HepG2 (cell line): Measurements from ENCODE around the gene IGFALS. TPM values are rescaled to one million over a fixed set of nuclear protein-coding genes. Genes with fewer than 3 reads are reported as not detected.

Experiments
- ATAC-seq: fragments of 200-7000 bp; cut with Tn5 transposase; 3 replicates; pipeline ENCODE4 v1.9.1; 2020; ENCODE audit warnings: mild to moderate bottlenecking, moderate library complexity
- BruUV-seq: library from RNA; stranded (reverse); fragments of 400-500 nt; replicated peaks from 2 replicates; lab custom pipeline; 2021; lab: Mats Ljungman, UMichigan
- CTCF ChIA-PET: fragments of 300-600 bp; formaldehyde crosslinking; extraction: SDS; loops from one replicate; lab custom pipeline; 2021; ENCODE audit warnings: low total read pairs, inconsistent platforms, low intra/inter-chr PET ratio; lab: Yijun Ruan, JAX
- POLR2A ChIA-PET: fragments of 350-600 bp; sonication (Branson Sonifier 250); formaldehyde crosslinking; loops from one replicate; lab custom pipeline; 2020; ENCODE audit warnings: antibody characterized with exemption, inconsistent platforms; lab: Yijun Ruan, JAX
- DNase-seq: peaks from one replicate; pipeline ENCODE4 v3.0.0-alpha.2; 2015; ENCODE audit warnings: low spot score
- FAIRE-seq: peaks from 3 replicates; lab custom pipeline; 2011; peaks lifted over from hg19 to GRCh38; lab: Jason Lieb, UNC
- H2AFZ ChIP-seq: one replicate; pipeline ENCODE4 v1.6.1; 2011; ENCODE audit warnings: low read length, inconsistent platforms
- H3K27ac ChIP-seq: fragments of 300-600 bp; 3 replicates; pipeline ENCODE4 v1.8.0; 2011; ENCODE audit warnings: mixed run types, mild to moderate bottlenecking, mixed read lengths, low read length, inconsistent platforms; ENCODE audit not compliant: insufficient read depth; ENCODE audit errors: extremely low read length
- H3K27me3 ChIP-seq, 2 experiments: fragments of 200-600 bp in 1 of 2; 2 replicates in 1 of 2; 3 replicates in 1 of 2; pipeline versions ENCODE4 v1.6.0 to v1.8.0; 2011; ENCODE audit warnings: low read length in 2 of 2, mild to moderate bottlenecking in 2 of 2, moderate library complexity in 2 of 2, inconsistent platforms in 1 of 2; ENCODE audit not compliant: insufficient read depth in 2 of 2, control insufficient read depth in 1 of 2
- H3K36me3 ChIP-seq, 2 experiments: fragments of 200-600 bp in 1 of 2; replicated peaks in 1 of 2; 2 replicates in 1 of 2; 3 replicates in 1 of 2; pipeline versions ENCODE4 v1.5.1 to v1.8.0; 2011; ENCODE audit warnings: low read length in 2 of 2, inconsistent platforms in 1 of 2; ENCODE audit not compliant: insufficient read depth in 2 of 2, control insufficient read depth in 1 of 2
- H3K4me1 ChIP-seq: 2 replicates; pipeline ENCODE4 v1.5.1; 2012; ENCODE audit warnings: low read length, inconsistent platforms; ENCODE audit not compliant: insufficient read depth
- H3K4me2 ChIP-seq: 2 replicates; pipeline ENCODE4 v1.6.0; 2011; ENCODE audit warnings: low read depth, low read length, inconsistent platforms
- H3K4me3 ChIP-seq, 3 experiments: fragments of 200-600 bp in 1 of 3; sonication (generic), shearing (Covaris generic) in 1 of 3; replicated peaks in 1 of 3; 2 replicates each; pipeline ENCODE4 v1.5.1; 2011 to 2016; ENCODE audit warnings: low read length in 3 of 3, inconsistent platforms in 2 of 3, low read depth in 2 of 3, mild to moderate bottlenecking in 2 of 3, control low read depth in 1 of 3, mixed read lengths in 1 of 3; ENCODE audit not compliant: insufficient read depth in 1 of 3
- H3K79me2 ChIP-seq: one replicate; pipeline ENCODE4 v1.6.1; 2011; ENCODE audit warnings: low read length, inconsistent platforms; ENCODE audit not compliant: insufficient read depth
- H3K9ac ChIP-seq: 2 replicates; pipeline ENCODE4 v1.6.0; 2011; ENCODE audit warnings: mild to moderate bottlenecking, low read depth, low read length, inconsistent platforms; ENCODE audit not compliant: insufficient read depth
- H3K9me3 ChIP-seq: 2 replicates; pipeline ENCODE4 v1.5.1; 2012; ENCODE audit warnings: mild to moderate bottlenecking, low read length
- H4K20me1 ChIP-seq: 2 replicates; pipeline ENCODE4 v1.6.0; 2011; ENCODE audit warnings: inconsistent platforms, mild to moderate bottlenecking, low read length, moderate library complexity; ENCODE audit not compliant: insufficient read depth
- EEA1 ChIP-seq: sonication (generic); formaldehyde crosslinking; IDR thresholded peaks from 2 replicates; pipeline ENCODE4 v1.5.1; 2020; ENCODE audit warnings: mild to moderate bottlenecking, missing genetic modification reagents, borderline replicate concordance
- HNRNPLL ChIP-seq: fragments of 200-400 bp; formaldehyde crosslinking; IDR thresholded peaks from 2 replicates; pipeline ENCODE4 v1.6.1; 2017; ENCODE audit warnings: mild to moderate bottlenecking, low read depth, low read length; ENCODE audit not compliant: poor library complexity, severe bottlenecking
- IRF2 ChIP-seq: IDR thresholded peaks from 2 replicates; pipeline ENCODE4 v1.6.1; 2018; ENCODE audit warnings: missing genetic modification reagents, missing compliant biosample characterization
- KLF13 ChIP-seq: sonication (generic); formaldehyde crosslinking; IDR thresholded peaks from 2 replicates; pipeline ENCODE4 v1.4.0; 2020; ENCODE audit warnings: mild to moderate bottlenecking, missing genetic modification reagents
- MAX ChIP-seq: IDR thresholded peaks from 2 replicates; pipeline ENCODE4 v1.6.1; 2012; ENCODE audit warnings: inconsistent platforms
- RBM39 ChIP-seq: fragments of 200-400 bp; formaldehyde crosslinking; IDR thresholded peaks from one replicate; pipeline ENCODE4 v1.6.1; 2018; ENCODE audit warnings: antibody characterized with exemption, mild to moderate bottlenecking, low read depth, low read length; ENCODE audit not compliant: poor library complexity, severe bottlenecking
- SETDB1 ChIP-seq: sonication (generic); formaldehyde crosslinking; IDR thresholded peaks from 2 replicates; pipeline ENCODE4 v1.5.1; 2020; ENCODE audit warnings: missing genetic modification reagents, mild to moderate bottlenecking, borderline replicate concordance
- ZNF234 ChIP-seq: sonication (generic); formaldehyde crosslinking; conservative IDR thresholded peaks from 2 replicates; pipeline ENCODE4 v1.5.1; 2020; ENCODE audit warnings: mild to moderate bottlenecking, missing genetic modification reagents
- ZNF275 ChIP-seq: sonication (generic); formaldehyde crosslinking; IDR thresholded peaks from 2 replicates; pipeline ENCODE4 v1.8.0; 2022; ENCODE audit warnings: missing genetic modification reagents, mild to moderate bottlenecking, inconsistent platforms, borderline replicate concordance
- ZNF550 ChIP-seq: sonication (generic); formaldehyde crosslinking; IDR thresholded peaks from 2 replicates; pipeline ENCODE4 v1.4.0; 2020; ENCODE audit warnings: mild to moderate bottlenecking, missing genetic modification reagents, borderline replicate concordance
- ZNF691 ChIP-seq: sonication (generic); formaldehyde crosslinking; IDR thresholded peaks from 2 replicates; pipeline ENCODE4 v1.4.0; 2020; ENCODE audit warnings: missing genetic modification reagents, low read depth, mild to moderate bottlenecking, borderline replicate concordance
- ZNF703 ChIP-seq: sonication (generic); formaldehyde crosslinking; IDR thresholded peaks from 2 replicates; pipeline ENCODE4 v1.5.1; 2020; ENCODE audit warnings: missing genetic modification reagents, mild to moderate bottlenecking, moderate library complexity, borderline replicate concordance
- ZNF713 ChIP-seq: sonication (generic); formaldehyde crosslinking; IDR thresholded peaks from 2 replicates; pipeline ENCODE4 v1.4.0; 2020; ENCODE audit warnings: mild to moderate bottlenecking, missing genetic modification reagents
- ZNF724P ChIP-seq: sonication (generic); formaldehyde crosslinking; IDR thresholded peaks from 2 replicates; pipeline ENCODE4 v1.8.0; 2022; ENCODE audit warnings: missing genetic modification reagents, borderline replicate concordance
- ZNF792 ChIP-seq: IDR thresholded peaks from 2 replicates; pipeline ENCODE4 v1.6.1; 2016
- WGBS: methylation state at CpG from one replicate; pipeline ENCODE4 v1.1.6; 2017; ENCODE audit warnings: low lambda C conversion rate; 5-methylcytosine and 5-hydroxymethylcytosine counted together
- in situ Hi-C: cut with HindIII; loops from 2 replicates; pipeline ENCODE4 v1.10.0; 2017; ENCODE audit warnings: low pct_unique_long_range_greater_than_20kb; ENCODE audit not compliant: extremely low pct_ligation_motif_present
- intact Hi-C: fragments of 100-400 bp; cut with micrococcal nuclease; formaldehyde crosslinking; loops from one replicate; pipeline ENCODE4 v1.10.0; 2022; ENCODE audit not compliant: unreplicated experiment
- polyA plus RNA-seq, 8 experiments: library from polyadenylated mRNA; depleted of rRNA in 3 of 8; stranded (reverse) in 7 of 8; unstranded in 1 of 8; fragments of >200 nt; fragmentation: Illumina TruSeq in 4 of 8; extraction: Trizol in 4 of 8; gene quantifications; 2 replicates each; pipeline versions ENCODE4 v1.2.1 to v1.2.3, GENCODE V29; 2011 to 2016; ENCODE audit warnings: low read depth in 4 of 8, missing spikeins in 1 of 8, mixed read lengths in 1 of 8; ENCODE audit not compliant: insufficient read depth in 1 of 8
- total RNA-seq, 5 experiments: library from RNA; depleted of rRNA; stranded (reverse); fragments of >200 nt; fragmentation: Illumina TruSeq; extraction: Trizol; gene quantifications; 2 replicates each; pipeline ENCODE4 v1.2.3, GENCODE V29; 2016; ENCODE audit warnings: low read depth in 1 of 5
- TF ChIP-seq, protein P1 (sequence below): sonication (generic); formaldehyde crosslinking; IDR thresholded peaks from 2 replicates; pipeline ENCODE4 v1.5.1; 2020; ENCODE audit warnings: mild to moderate bottlenecking, moderate library complexity, missing genetic modification reagents
- TF ChIP-seq, protein P2 (sequence below): sonication (generic); formaldehyde crosslinking; IDR thresholded peaks from 2 replicates; pipeline ENCODE4 v1.5.0; 2020; ENCODE audit warnings: mild to moderate bottlenecking, missing genetic modification reagents

IGFALS gene
- total and polyA plus RNA-seq, 2 of the 13 experiments (the other 11 are each of a cell fraction or from before 2014, with no cell fraction given) = 0.34 to 2.4 TPM

DNA sequence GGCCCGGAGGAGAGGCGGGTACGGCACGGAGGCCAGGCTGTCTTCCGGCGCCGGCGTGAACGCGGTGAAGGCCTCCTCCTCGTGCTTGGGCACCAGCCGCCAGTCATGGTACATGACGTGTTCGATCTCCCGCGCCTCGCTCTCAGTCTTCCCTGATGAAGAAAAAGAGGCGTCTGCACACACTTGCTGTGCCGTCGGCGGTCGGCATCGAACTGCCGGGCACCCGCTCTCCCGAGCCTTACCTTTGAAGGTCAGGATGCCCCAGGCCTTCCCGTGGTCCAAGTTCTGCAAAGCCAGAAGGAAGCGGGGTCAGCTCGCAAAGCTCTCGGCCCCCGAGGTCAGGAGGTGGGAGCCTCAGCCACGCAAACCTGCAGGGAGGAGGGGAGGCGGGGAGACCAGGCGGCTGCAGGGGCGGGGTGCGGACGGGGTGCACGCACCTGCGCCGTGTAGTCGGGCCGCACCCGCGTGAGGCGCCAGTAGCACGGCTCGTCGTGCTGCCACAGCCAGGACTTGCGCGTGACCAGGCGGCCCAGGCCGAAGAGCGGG is 21.1 kb downstream of the IGFALS start, which contains the start of gene EME2:
EME2 (plus strand) TSS at position 449 of the 546 bp plus-strand sequence. CDS start 418 bp downstream, outside the sequence.
- in situ Hi-C loops = no loop called here
- POLR2A ChIA-PET = interaction anchor here (0.6 to 1.8 kb wide), 13 partner anchors 10 to 743 kb away, joined by 3 to 38 read pairs (median 4); partner anchors contain the start of genes FAHD1, HAGH, IGFALS and JPT2
- TF ChIP-seq ZNF550 (CRISPR knock-in tag) = 0 out of 2 replicates have a peak, but pooled peaks have one; percentile 24
- TF ChIP-seq, protein P1, sequence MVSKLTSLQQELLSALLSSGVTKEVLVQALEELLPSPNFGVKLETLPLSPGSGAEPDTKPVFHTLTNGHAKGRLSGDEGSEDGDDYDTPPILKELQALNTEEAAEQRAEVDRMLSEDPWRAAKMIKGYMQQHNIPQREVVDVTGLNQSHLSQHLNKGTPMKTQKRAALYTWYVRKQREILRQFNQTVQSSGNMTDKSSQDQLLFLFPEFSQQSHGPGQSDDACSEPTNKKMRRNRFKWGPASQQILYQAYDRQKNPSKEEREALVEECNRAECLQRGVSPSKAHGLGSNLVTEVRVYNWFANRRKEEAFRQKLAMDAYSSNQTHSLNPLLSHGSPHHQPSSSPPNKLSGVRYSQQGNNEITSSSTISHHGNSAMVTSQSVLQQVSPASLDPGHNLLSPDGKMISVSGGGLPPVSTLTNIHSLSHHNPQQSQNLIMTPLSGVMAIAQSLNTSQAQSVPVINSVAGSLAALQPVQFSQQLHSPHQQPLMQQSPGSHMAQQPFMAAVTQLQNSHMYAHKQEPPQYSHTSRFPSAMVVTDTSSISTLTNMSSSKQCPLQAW (CRISPR knock-in tag) = 0 out of 2 replicates have a peak, but pooled peaks have one; percentile 24
- TF ChIP-seq ZNF691 (CRISPR knock-in tag) = no peak
- TF ChIP-seq ZNF792 (CRISPR knock-in tag) = no peak; the same call in 1 of the 2 replicates
- TF ChIP-seq ZNF703 (CRISPR knock-in tag) = peak; percentile 3; the same call in 1 of the 2 replicates
- peak; percentile 19 for TF ChIP-seq HNRNPLL
- 0 out of 2 replicates have a peak, but pooled peaks have one; percentile 53 for TF ChIP-seq ZNF234
- TF ChIP-seq IRF2 (CRISPR knock-in tag) = 0 out of 2 replicates have a peak, but pooled peaks have one; percentile 11
- peak; percentile 96 for TF ChIP-seq KLF13 (CRISPR knock-in tag)
- no peak for TF ChIP-seq SETDB1 (CRISPR knock-in tag)
- peak; percentile 52; the same call in 1 of the 2 replicates for TF ChIP-seq EEA1
- TF ChIP-seq, protein P2, sequence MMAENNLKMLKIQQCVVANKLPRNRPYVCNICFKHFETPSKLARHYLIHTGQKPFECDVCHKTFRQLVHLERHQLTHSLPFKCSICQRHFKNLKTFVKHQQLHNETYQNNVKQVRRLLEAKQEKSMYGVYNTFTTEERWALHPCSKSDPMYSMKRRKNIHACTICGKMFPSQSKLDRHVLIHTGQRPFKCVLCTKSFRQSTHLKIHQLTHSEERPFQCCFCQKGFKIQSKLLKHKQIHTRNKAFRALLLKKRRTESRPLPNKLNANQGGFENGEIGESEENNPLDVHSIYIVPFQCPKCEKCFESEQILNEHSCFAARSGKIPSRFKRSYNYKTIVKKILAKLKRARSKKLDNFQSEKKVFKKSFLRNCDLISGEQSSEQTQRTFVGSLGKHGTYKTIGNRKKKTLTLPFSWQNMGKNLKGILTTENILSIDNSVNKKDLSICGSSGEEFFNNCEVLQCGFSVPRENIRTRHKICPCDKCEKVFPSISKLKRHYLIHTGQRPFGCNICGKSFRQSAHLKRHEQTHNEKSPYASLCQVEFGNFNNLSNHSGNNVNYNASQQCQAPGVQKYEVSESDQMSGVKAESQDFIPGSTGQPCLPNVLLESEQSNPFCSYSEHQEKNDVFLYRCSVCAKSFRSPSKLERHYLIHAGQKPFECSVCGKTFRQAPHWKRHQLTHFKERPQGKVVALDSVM (CRISPR knock-in tag) = 0 out of 2 replicates have a peak, but pooled peaks have one; percentile 2
- TF ChIP-seq RBM39 = peak; percentile 45
- peak; percentile 35; the same call in 1 of the 2 replicates for TF ChIP-seq MAX
- TF ChIP-seq ZNF713 (CRISPR knock-in tag) = no peak
- TF ChIP-seq ZNF724P (CRISPR knock-in tag) = peak; percentile 26; the same call in 1 of the 2 replicates
- TF ChIP-seq ZNF275 = no peak

More for the DNA sequence above, 21.1 kb downstream of the IGFALS start, which contains the start of gene EME2:
- no TSS peak for BruUV-seq
- Histone ChIP-seq H3K4me2 (peak within 1 kb of the TSS; percentile 91), H2AFZ (no peak within 1 kb of the TSS), H3K79me2 (peaks cover 30% of the 10 kb centered on the region), H3K27me3 (no peaks in the 10 kb centered on the region; a peak in 2 of 5 replicates), H3K4me3 (peak within 1 kb of the TSS; percentile 94 to 96 (median 95)), H3K27ac (peak within 1 kb of the TSS; percentile 90), H3K9me3 (no peaks in the 10 kb centered on the region), H3K9ac (peak within 1 kb of the TSS; percentile 99), H3K4me1 (peaks cover 12% of the 10 kb centered on the region), H3K36me3 (peaks cover 7 to 26% of the 10 kb centered on the region in 2 experiments; a peak in 4 of 5 replicates), H4K20me1 (no peaks in the 10 kb centered on the region)
- CTCF ChIA-PET = interaction anchor here (1.8 to 2.2 kb wide), 2 partner anchors 40 to 51 kb away, joined by 9 to 11 read pairs; no protein-coding TSS in a partner anchor
- 3% methylated on average over 15 of the region's 53 CpGs for WGBS
- peak; percentile 2 for ATAC-seq
- FAIRE-seq = no peak
- intact Hi-C loops = loop anchor here (5.0 kb wide), 1 partner anchor 40 kb away; no protein-coding TSS in a partner anchor
- peak; percentile 16 for DNase-seq
